PC-3 (cell line): Measurements from ENCODE around the gene CXCL5. TPM values are rescaled to one million over a fixed set of nuclear protein-coding genes. Genes with fewer than 3 reads are reported as not detected.

Experiments used
- ATAC-seq: fragments of 200-7000 bp; cut with Tn5 transposase; 2 replicates; pipeline ENCODE4 v1.9.1; 2020; ENCODE audit warnings: mild to moderate bottlenecking, moderate library complexity
- BruUV-seq: library from RNA; stranded (reverse); fragments of 400-500 nt; replicated peaks from 2 replicates; lab custom pipeline; 2021; lab: Mats Ljungman, UMichigan
- CTCF ChIA-PET: fragments of 300-600 bp; sonication (Branson Sonifier 250); formaldehyde crosslinking; loops from one replicate; lab custom pipeline; 2022; ENCODE audit warnings: antibody characterized with exemption; lab: Charles Lee
- POLR2A ChIA-PET: fragments of 300-600 bp; sonication (Branson Sonifier 250); formaldehyde crosslinking; loops from one replicate; lab custom pipeline; 2022; ENCODE audit warnings: antibody characterized with exemption; ENCODE audit not compliant: unreplicated experiment; lab: Charles Lee
- DNase-seq: peaks from one replicate; pipeline ENCODE4 v3.0.0-alpha.2; 2015
- H2AFZ ChIP-seq: fragments of 300-600 bp; sonication (generic); 2 replicates; pipeline ENCODE4 v1.6.0; 2016; ENCODE audit warnings: antibody characterized with exemption, low read length
- H3F3A ChIP-seq: fragments of 300-600 bp; sonication (generic); one replicate; pipeline ENCODE4 v1.6.0; 2017; ENCODE audit warnings: antibody characterized with exemption, low read length, control low read depth, mild to moderate bottlenecking; ENCODE audit not compliant: unreplicated experiment
- H3K27ac ChIP-seq: fragments of 300-600 bp; sonication (generic); 2 replicates; pipeline ENCODE4 v1.5.1; 2016; ENCODE audit warnings: mild to moderate bottlenecking, low read length
- H3K27me3 ChIP-seq: fragments of 300-600 bp; sonication (generic); 2 replicates; pipeline ENCODE4 v1.6.1; 2016; ENCODE audit warnings: low read length, mixed read lengths
- H3K36me3 ChIP-seq: fragments of 300-600 bp; sonication (generic); 2 replicates; pipeline ENCODE4 v1.6.1; 2016; ENCODE audit warnings: low read depth, mixed run types, low read length, mixed read lengths
- H3K4me1 ChIP-seq: fragments of 300-600 bp; sonication (generic); 2 replicates; pipeline ENCODE4 v1.5.1; 2016; ENCODE audit warnings: low read length; ENCODE audit not compliant: insufficient read depth
- H3K4me2 ChIP-seq: fragments of 300-600 bp; sonication (generic); 2 replicates; pipeline ENCODE4 v1.6.0; 2016; ENCODE audit warnings: low read length
- H3K4me3 ChIP-seq: fragments of 300-600 bp; sonication (generic); 2 replicates; pipeline ENCODE4 v1.5.1; 2016; ENCODE audit warnings: mild to moderate bottlenecking, low read length, mixed read lengths
- H3K79me2 ChIP-seq: fragments of 300-600 bp; sonication (generic); 2 replicates; pipeline ENCODE4 v1.6.1; 2017; ENCODE audit warnings: low read length, mixed read lengths
- H3K9ac ChIP-seq: fragments of 300-600 bp; sonication (generic); 2 replicates; pipeline ENCODE4 v1.6.0; 2016; ENCODE audit warnings: mild to moderate bottlenecking, low read length
- H3K9me2 ChIP-seq: fragments of 300-600 bp; sonication (generic); replicated peaks from 2 replicates; pipeline ENCODE4 v1.6.1; 2016; ENCODE audit warnings: mixed run types, low read length, mixed read lengths
- H3K9me3 ChIP-seq: fragments of 300-600 bp; sonication (generic); 2 replicates; pipeline ENCODE4 v1.6.1; 2016; ENCODE audit warnings: low read length, mixed read lengths
- H4K20me1 ChIP-seq: fragments of 300-600 bp; sonication (generic); 2 replicates; pipeline ENCODE4 v1.6.1; 2016; ENCODE audit warnings: low read length, mixed read lengths
- CTCF ChIP-seq: fragments of 300-600 bp; sonication (generic); conservative IDR thresholded peaks from 2 replicates; pipeline ENCODE4 v1.5.1; 2017; ENCODE audit warnings: antibody characterized with exemption, low read depth, mild to moderate bottlenecking, low read length
- EZH2 ChIP-seq: fragments of 300-600 bp; sonication (generic); IDR thresholded peaks from one replicate; pipeline ENCODE4 v1.6.1; 2017; ENCODE audit warnings: antibody characterized with exemption, mild to moderate bottlenecking, low read length; ENCODE audit not compliant: unreplicated experiment
- EZH2phosphoT487 ChIP-seq: fragments of 300-600 bp; sonication (generic); IDR thresholded peaks from 2 replicates; pipeline ENCODE4 v1.6.1; 2018; ENCODE audit warnings: mild to moderate bottlenecking, antibody characterized with exemption, low read length, borderline replicate concordance
- intact Hi-C: fragments of 100-400 bp; cut with micrococcal nuclease; formaldehyde crosslinking; loops from 2 replicates; pipeline ENCODE4 v1.9.0; 2023
- total RNA-seq: library from RNA; depleted of rRNA; stranded (reverse); fragments of >200 nt; gene quantifications from 2 replicates; pipeline ENCODE4 v1.2.3, GENCODE V29; 2014

Gene CXCL5
- total RNA-seq, 1 experiment from 2014 or later: 0.55 TPM

GRCh38 chr4:73970011-73970410, 28.5 kb downstream of the CXCL5 start:
- Histone ChIP-seq H3K9me2 (no peaks in the 10 kb centered on the region), H3K36me3 (no peaks in the 10 kb centered on the region), H3K9ac (no peak overlapping the region), H3K4me3 (no peak overlapping the region), H3K9me3 (no peaks in the 10 kb centered on the region), H2AFZ (no peak overlapping the region), H3K4me2 (no peak overlapping the region), H3K79me2 (no peaks in the 10 kb centered on the region), H3K27ac (no peak overlapping the region), H3K27me3 (no peaks in the 10 kb centered on the region), H4K20me1 (no peaks in the 10 kb centered on the region), H3F3A (no peaks in the 10 kb centered on the region), H3K4me1 (no peaks in the 10 kb centered on the region)
- ChIA-PET CTCF (no interaction called here), POLR2A (no interaction called here)
- TF ChIP-seq EZH2 (no peak), CTCF (no peak), EZH2phosphoT487 (no peak)
- no TSS peak for BruUV-seq
- intact Hi-C loops: no loop called here
- ATAC-seq (no peak), DNase-seq (no peak)

GRCh38 chr4:73967866-73968265, 30.6 kb downstream of the CXCL5 start:
- no peaks in the 10 kb centered on the region for H3K9me3 ChIP-seq
- no peak overlapping the region for H3K4me3 ChIP-seq
- POLR2A ChIA-PET: no interaction called here
- H3F3A ChIP-seq: no peaks in the 10 kb centered on the region
- TF ChIP-seq EZH2phosphoT487: no peak
- no peak for TF ChIP-seq CTCF
- no peak for TF ChIP-seq EZH2
- no peak for DNase-seq
- H3K9me2 ChIP-seq: no peaks in the 10 kb centered on the region
- no peaks in the 10 kb centered on the region for H3K4me1 ChIP-seq
- no peak overlapping the region for H3K27ac ChIP-seq
- no peak overlapping the region for H2AFZ ChIP-seq
- H3K27me3 ChIP-seq: no peaks in the 10 kb centered on the region
- no peak overlapping the region for H3K4me2 ChIP-seq
- no peaks in the 10 kb centered on the region for H3K36me3 ChIP-seq
- no peak for ATAC-seq
- intact Hi-C loops: no loop called here
- no TSS peak for BruUV-seq
- no peaks in the 10 kb centered on the region for H4K20me1 ChIP-seq
- CTCF ChIA-PET: interaction anchor here (0.5 kb wide), 1 partner anchor 1501 kb away, joined by 10 read pairs; no protein-coding TSS in a partner anchor
- no peak overlapping the region for H3K9ac ChIP-seq
- H3K79me2 ChIP-seq: no peaks in the 10 kb centered on the region

- Histone ChIP-seq H3F3A (no peaks in the 10 kb centered on the region), H3K79me2 (no peaks in the 10 kb centered on the region), H3K27me3 (no peaks in the 10 kb centered on the region), H4K20me1 (no peaks in the 10 kb centered on the region), H3K36me3 (no peaks in the 10 kb centered on the region), H2AFZ (no peak overlapping the region), H3K9ac (no peak overlapping the region), H3K4me3 (no peak overlapping the region), H3K4me2 (no peak overlapping the region), H3K4me1 (no peaks in the 10 kb centered on the region), H3K27ac (no peak overlapping the region), H3K9me3 (no peaks in the 10 kb centered on the region), H3K9me2 (no peaks in the 10 kb centered on the region)
- TF ChIP-seq CTCF (peak; percentile 42), EZH2phosphoT487 (no peak)
- POLR2A ChIA-PET: interaction anchor here (0.5 kb wide), 1 partner anchor 144 kb away, joined by 4 read pairs; no protein-coding TSS in a partner anchor
- no peak; the same call in 1 of the 2 replicates for ATAC-seq
- DNase-seq: no peak
- intact Hi-C loops: no loop called here
- CTCF ChIA-PET: no interaction called here
- no TSS peak for BruUV-seq
Measured at GRCh38 chr4:73964862-73965611, 33.4 kb downstream of the CXCL5 start.
